Activated B cell treated with CpG ODN at 0.5 μM for 24 hours (primary cell): ENCODE measurements around the gene ERC1. TPM values are rescaled to one million over a fixed set of nuclear protein-coding genes. Genes with fewer than 3 reads are reported as not detected.

Experiments used
- ATAC-seq: fragments of 200-7000 bp; cut with Tn5 transposase; one replicate; pipeline ENCODE4 v1.10.0; 2021; ENCODE audit warnings: low read depth, mild to moderate bottlenecking, moderate library complexity
- CTCF ChIA-PET: fragments of 350-600 bp; sonication (Branson Sonifier 250); formaldehyde crosslinking; loops from one replicate; lab custom pipeline; 2021; ENCODE audit warnings: antibody characterized with exemption; lab: Charles Lee
- POLR2A ChIA-PET: fragments of 350-600 bp; sonication (Branson Sonifier 250); formaldehyde crosslinking; loops from one replicate; lab custom pipeline; 2021; ENCODE audit warnings: antibody characterized with exemption; lab: Charles Lee
- DNase-seq: peaks from one replicate; pipeline ENCODE4 v3.0.0; 2022
- H3K27ac Mint-ChIP-seq: one replicate; pipeline ENCODE4 v1.8.0; 2020; ENCODE audit warnings: mixed read lengths
- H3K27me3 Mint-ChIP-seq: one replicate; pipeline ENCODE4 v1.8.0; 2021; ENCODE audit warnings: mixed read lengths
- H3K36me3 Mint-ChIP-seq: one replicate; pipeline ENCODE4 v1.8.0; 2021; ENCODE audit warnings: low read depth, mixed read lengths
- H3K4me1 Mint-ChIP-seq: one replicate; pipeline ENCODE4 v1.8.0; 2021; ENCODE audit warnings: mixed read lengths
- H3K4me3 Mint-ChIP-seq: one replicate; pipeline ENCODE4 v1.8.0; 2020; ENCODE audit warnings: mild to moderate bottlenecking, mixed read lengths
- H3K9me3 Mint-ChIP-seq: one replicate; pipeline ENCODE4 v1.8.0; 2020; ENCODE audit warnings: mixed read lengths
- CTCF ChIP-seq: fragments of 200-600 bp; IDR thresholded peaks from one replicate; pipeline ENCODE4 v1.8.0; 2022; ENCODE audit warnings: antibody characterized with exemption, mild to moderate bottlenecking
- intact Hi-C: fragments of 100-400 bp; cut with micrococcal nuclease; formaldehyde crosslinking; loops from one replicate; pipeline ENCODE4 v1.15.1; 2024
- total RNA-seq: library from RNA; stranded (reverse); gene quantifications from 2 replicates; pipeline ENCODE4 v1.2.3, GENCODE V29; 2022

The ERC1 gene
- total RNA-seq, 1 donor from 2014 or later = 57.0 TPM

GRCh38 chr12:1162081-1162760 is 171.2 kb downstream of the ERC1 start:
- ATAC-seq = no peak
- ChIA-PET POLR2A (no interaction called here), CTCF (no interaction called here)
- Mint-ChIP-seq H3K4me3 (no peak overlapping the region), H3K9me3 (no peaks in the 10 kb centered on the region), H3K4me1 (peaks cover 18% of the 10 kb centered on the region), H3K36me3 (peaks cover 11% of the 10 kb centered on the region), H3K27ac (no peak overlapping the region), H3K27me3 (no peaks in the 10 kb centered on the region)
- intact Hi-C loops = no loop called here
- no peak for DNase-seq
- TF ChIP-seq CTCF = no peak

GRCh38 chr12:1167784-1168183 is 176.8 kb downstream of the ERC1 start:
- H3K36me3 Mint-ChIP-seq = peaks cover 13% of the 10 kb centered on the region
- POLR2A ChIA-PET = no interaction called here
- ATAC-seq (no peak), DNase-seq (no peak)
- no peak for TF ChIP-seq CTCF
- H3K27ac Mint-ChIP-seq = no peak overlapping the region
- H3K27me3 Mint-ChIP-seq = no peaks in the 10 kb centered on the region
- no peaks in the 10 kb centered on the region for H3K9me3 Mint-ChIP-seq
- H3K4me3 Mint-ChIP-seq = no peak overlapping the region
- CTCF ChIA-PET = no interaction called here
- peaks cover 6% of the 10 kb centered on the region for H3K4me1 Mint-ChIP-seq
- intact Hi-C loops = no loop called here

GRCh38 chr12:1170411-1170810 is 179.4 kb downstream of the ERC1 start:
- H3K27ac Mint-ChIP-seq = no peak overlapping the region
- H3K4me1 Mint-ChIP-seq = peaks cover 6% of the 10 kb centered on the region
- ChIA-PET CTCF (no interaction called here), POLR2A (no interaction called here)
- H3K36me3 Mint-ChIP-seq = peaks cover 9% of the 10 kb centered on the region
- TF ChIP-seq CTCF = no peak
- no peaks in the 10 kb centered on the region for H3K9me3 Mint-ChIP-seq
- H3K4me3 Mint-ChIP-seq = no peak overlapping the region
- ATAC-seq (no peak), DNase-seq (no peak)
- intact Hi-C loops = no loop called here
- no peaks in the 10 kb centered on the region for H3K27me3 Mint-ChIP-seq

GRCh38 chr12:1171657-1172408 is 180.8 kb downstream of the ERC1 start:
- Mint-ChIP-seq H3K4me1 (peaks cover 6% of the 10 kb centered on the region), H3K27ac (no peak overlapping the region), H3K4me3 (no peak overlapping the region), H3K27me3 (no peaks in the 10 kb centered on the region), H3K36me3 (peaks cover 13% of the 10 kb centered on the region), H3K9me3 (no peaks in the 10 kb centered on the region)
- no peak for ATAC-seq
- CTCF ChIA-PET = no interaction called here
- POLR2A ChIA-PET = interaction anchor here (0.8 kb wide), 1 partner anchor 11 kb away, joined by 3 read pairs; no protein-coding TSS in a partner anchor
- DNase-seq = no peak
- TF ChIP-seq CTCF = no peak
- intact Hi-C loops = no loop called here

- Mint-ChIP-seq H3K27ac (no peak overlapping the region), H3K4me1 (peaks cover 6% of the 10 kb centered on the region), H3K27me3 (no peaks in the 10 kb centered on the region), H3K4me3 (no peak overlapping the region), H3K36me3 (peaks cover 11% of the 10 kb centered on the region), H3K9me3 (no peaks in the 10 kb centered on the region)
- ATAC-seq (no peak), DNase-seq (no peak)
- intact Hi-C loops = no loop called here
- ChIA-PET CTCF (no interaction called here), POLR2A (no interaction called here)
- TF ChIP-seq CTCF = no peak
Observed at GRCh38 chr12:1173781-1174617, 183.0 kb downstream of the ERC1 start.
